Measurements from ENCODE around the gene CCDC50.

The CCDC50 gene

DNA sequence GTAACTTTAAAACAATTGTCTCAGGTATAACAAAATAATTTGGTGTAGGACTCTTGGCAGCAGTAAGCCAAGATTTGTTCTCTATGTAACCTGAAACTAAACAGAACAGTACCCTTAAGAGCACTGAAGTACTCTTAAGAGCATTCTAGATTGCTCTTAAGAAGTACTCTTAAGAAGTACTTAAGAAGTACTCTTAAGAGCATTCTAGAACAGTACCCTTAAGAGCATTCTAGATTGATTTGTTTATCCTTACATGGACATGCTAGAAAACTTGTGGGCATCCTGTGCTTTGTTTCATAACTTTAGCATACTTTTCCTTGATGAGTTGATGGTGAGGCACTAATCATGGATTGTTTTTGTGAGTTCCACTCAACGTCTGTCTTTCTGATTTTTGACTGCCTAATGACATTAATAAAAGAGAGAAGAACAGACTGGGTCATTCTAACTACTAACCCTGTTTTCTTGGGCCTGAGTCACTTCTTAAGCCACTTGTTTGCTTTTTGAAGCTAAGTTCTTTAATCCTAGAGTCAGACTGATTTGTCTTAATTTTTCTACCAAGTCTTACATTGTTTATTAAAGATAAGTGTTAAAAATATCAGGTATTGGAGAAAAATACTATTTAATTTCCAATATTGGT, 58.4 kb downstream of the CCDC50 start:
- no peak overlapping the region for H3K4me2 ChIP-seq
- peaks cover 0 to 7% (median 0%) of the 10 kb centered on the region in 10 experiments; a peak in 1 of 20 replicates for H3K4me1 ChIP-seq
- no peaks in the 10 kb centered on the region for H3K9me3 ChIP-seq (replicated peaks in 1 of 11)
- peaks cover 15 to 86% (median 34%) of the 10 kb centered on the region in 11 experiments for H3K36me3 ChIP-seq
- H3K27ac ChIP-seq, result no peak overlapping the region
- H4K20me1 ChIP-seq, result 0 out of 22 replicates have a peak, but pooled peaks cover 0 to 3% (median 0%) of the 10 kb centered on the region in 11 experiments
- no peak for TF ChIP-seq Cebpa-rat (IDR thresholded peaks at IDR 0.05)
- no peak overlapping the region for H3K9ac ChIP-seq
- H3K27me3 ChIP-seq, result no peaks in the 10 kb centered on the region
- no peak overlapping the region for H3K4me3 ChIP-seq

GRCh38 chr3:191388823-191389222, 59.6 kb downstream of the CCDC50 start:
- H3K9me3 ChIP-seq (replicated peaks in 1 of 11), result no peaks in the 10 kb centered on the region
- H3K27me3 ChIP-seq, result no peaks in the 10 kb centered on the region
- H3K4me1 ChIP-seq, result no peaks in the 10 kb centered on the region
- H3K9ac ChIP-seq, result no peak overlapping the region
- H3K36me3 ChIP-seq, result peaks cover 18 to 81% (median 29%) of the 10 kb centered on the region in 11 experiments; a peak in 20 of 22 replicates
- H3K27ac ChIP-seq, result no peak overlapping the region
- H3K4me3 ChIP-seq, result no peak overlapping the region
- no peaks in the 10 kb centered on the region for H4K20me1 ChIP-seq
- TF ChIP-seq Cebpa-rat (IDR thresholded peaks at IDR 0.05), result no peak
- no peak overlapping the region for H3K4me2 ChIP-seq

DNA sequence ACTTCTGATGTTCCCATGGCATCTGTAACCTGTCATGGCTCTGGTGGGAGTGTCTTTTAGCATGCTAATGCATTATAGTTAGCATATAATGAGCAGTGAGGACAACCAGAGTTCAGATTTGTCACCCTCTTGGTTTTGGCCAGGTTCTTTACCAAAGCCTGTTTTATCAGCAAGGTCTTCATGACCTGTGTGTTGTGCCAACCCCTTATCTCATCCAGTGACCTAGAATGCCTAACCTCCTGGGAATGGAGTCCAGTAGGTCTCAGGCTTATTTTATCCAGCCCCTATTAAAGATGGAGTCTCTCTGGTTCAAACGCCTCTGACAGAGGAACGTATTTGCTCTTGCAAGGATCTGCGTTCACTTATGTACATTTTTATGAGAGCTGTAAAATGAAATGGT, 61.4 kb downstream of the CCDC50 start:
- no peak overlapping the region for H3K27ac ChIP-seq
- no peak for TF ChIP-seq Cebpa-rat (IDR thresholded peaks at IDR 0.05)
- no peak overlapping the region for H3K9ac ChIP-seq
- no peaks in the 10 kb centered on the region for H3K9me3 ChIP-seq (replicated peaks in 1 of 11)
- no peaks in the 10 kb centered on the region for H3K4me1 ChIP-seq
- no peaks in the 10 kb centered on the region for H3K27me3 ChIP-seq
- H3K4me3 ChIP-seq, result no peak overlapping the region
- no peak overlapping the region for H3K4me2 ChIP-seq
- H3K36me3 ChIP-seq, result peaks cover 19 to 81% (median 29%) of the 10 kb centered on the region in 11 experiments; a peak in 21 of 22 replicates
- H4K20me1 ChIP-seq, result no peaks in the 10 kb centered on the region

- TF ChIP-seq Cebpa-rat (IDR thresholded peaks at IDR 0.05), result no peak
- H3K4me3 ChIP-seq, result no peak overlapping the region
- no peaks in the 10 kb centered on the region for H3K9me3 ChIP-seq (replicated peaks in 1 of 11)
- H3K27me3 ChIP-seq, result no peaks in the 10 kb centered on the region
- no peaks in the 10 kb centered on the region for H3K4me1 ChIP-seq
- H3K4me2 ChIP-seq, result no peak overlapping the region
- H4K20me1 ChIP-seq, result no peaks in the 10 kb centered on the region
- peaks cover 24 to 78% (median 31%) of the 10 kb centered on the region in 11 experiments; a peak in 21 of 22 replicates for H3K36me3 ChIP-seq
- no peak overlapping the region for H3K9ac ChIP-seq
- H3K27ac ChIP-seq, result no peak overlapping the region
Observed at GRCh38 chr3:191391861-191392808, 62.9 kb downstream of the CCDC50 start.

DNA sequence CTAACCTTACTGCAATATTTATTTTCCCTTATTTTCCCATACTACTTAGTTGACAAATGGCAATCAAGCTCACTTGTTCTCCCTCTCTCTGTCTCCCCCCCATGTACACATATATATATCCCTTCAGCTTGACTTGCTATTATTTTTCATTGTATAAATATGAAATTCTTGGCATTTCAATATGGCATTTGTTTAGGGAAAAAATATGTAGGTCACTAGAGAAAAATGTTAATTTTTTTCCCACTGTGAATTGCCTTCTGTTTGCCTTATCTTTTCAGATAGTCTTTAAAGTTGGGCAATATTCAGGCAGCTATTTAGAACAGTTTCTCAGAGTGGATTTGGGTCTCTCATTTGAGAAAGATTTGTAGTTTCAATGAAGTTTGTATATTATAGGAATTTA, 64.0 kb downstream of the CCDC50 start:
- Histone ChIP-seq H3K9ac (no peak overlapping the region), H3K36me3 (peaks cover 24 to 83% (median 31%) of the 10 kb centered on the region in 11 experiments; a peak in 21 of 22 replicates), H3K4me3 (no peak overlapping the region), H3K4me2 (no peak overlapping the region), H4K20me1 (no peaks in the 10 kb centered on the region), H3K9me3 (replicated peaks in 1 of 11) (no peaks in the 10 kb centered on the region), H3K27me3 (no peaks in the 10 kb centered on the region), H3K4me1 (no peaks in the 10 kb centered on the region), H3K27ac (no peak overlapping the region)
- no peak for TF ChIP-seq Cebpa-rat (IDR thresholded peaks at IDR 0.05)

DNA sequence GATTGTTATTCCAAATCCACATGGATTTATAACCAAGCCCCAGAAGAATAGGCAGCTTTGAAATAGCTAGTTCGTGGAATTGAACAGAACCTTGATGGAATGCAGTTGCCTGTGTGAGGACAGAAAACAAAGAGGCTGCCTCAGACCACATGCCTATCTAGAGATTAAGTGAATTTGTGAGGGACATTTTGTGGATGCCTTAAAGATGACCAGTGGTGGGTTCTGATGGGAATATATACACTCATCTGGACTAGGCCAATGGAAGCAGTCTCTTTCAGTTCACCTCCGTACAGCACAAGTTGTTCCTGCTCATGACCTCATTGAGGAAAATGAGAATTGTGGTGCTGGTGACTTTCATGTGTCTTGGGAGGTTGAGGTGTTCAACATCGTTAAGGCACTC, 68.6 kb downstream of the CCDC50 start:
- Histone ChIP-seq H3K4me2 (no peak overlapping the region), H3K4me3 (no peak overlapping the region), H3K27me3 (no peaks in the 10 kb centered on the region), H3K9ac (no peak overlapping the region), H3K27ac (no peak overlapping the region), H3K9me3 (replicated peaks in 1 of 11) (no peaks in the 10 kb centered on the region), H4K20me1 (no peaks in the 10 kb centered on the region), H3K36me3 (peaks cover 2 to 47% (median 9%) of the 10 kb centered on the region in 11 experiments; a peak in 12 of 22 replicates), H3K4me1 (no peaks in the 10 kb centered on the region)
- TF ChIP-seq Cebpa-rat (IDR thresholded peaks at IDR 0.05), result no peak

DNA sequence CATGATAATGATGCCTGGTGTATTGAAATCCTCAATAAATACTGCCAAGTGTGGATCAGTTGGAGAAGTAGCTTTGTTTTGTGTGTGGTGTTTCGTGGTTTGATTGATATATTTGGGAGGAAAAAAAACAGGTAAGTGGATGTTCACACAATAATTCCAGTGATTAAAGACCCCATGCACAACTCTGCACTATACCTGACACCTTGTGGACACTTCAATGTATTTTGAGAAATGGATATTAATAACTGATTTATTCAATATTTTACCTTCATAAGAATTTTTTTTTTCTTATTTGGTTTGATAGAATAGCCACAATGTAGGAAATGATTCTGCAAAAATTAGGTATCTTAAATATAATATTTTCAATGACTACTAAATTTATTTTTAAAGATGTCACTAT, 69.4 kb downstream of the CCDC50 start:
- no peak for TF ChIP-seq Cebpa-rat (IDR thresholded peaks at IDR 0.05)
- no peak overlapping the region for H3K4me2 ChIP-seq
- H3K4me3 ChIP-seq, result no peak overlapping the region
- no peak overlapping the region for H3K9ac ChIP-seq
- H3K27ac ChIP-seq, result no peak overlapping the region
- no peaks in the 10 kb centered on the region for H3K4me1 ChIP-seq
- peaks cover 0 to 42% (median 5%) of the 10 kb centered on the region in 11 experiments; a peak in 9 of 22 replicates for H3K36me3 ChIP-seq
- H3K9me3 ChIP-seq (replicated peaks in 1 of 11), result no peaks in the 10 kb centered on the region
- H4K20me1 ChIP-seq, result no peaks in the 10 kb centered on the region
- no peaks in the 10 kb centered on the region for H3K27me3 ChIP-seq

GRCh38 chr3:191399918-191400317, 70.7 kb downstream of the CCDC50 start:
- H3K27ac ChIP-seq, result no peak overlapping the region
- H3K36me3 ChIP-seq, result peaks cover 0 to 34% (median 5%) of the 10 kb centered on the region in 11 experiments; a peak in 8 of 22 replicates
- H3K9me3 ChIP-seq (replicated peaks in 1 of 11), result no peaks in the 10 kb centered on the region
- no peaks in the 10 kb centered on the region for H4K20me1 ChIP-seq
- H3K27me3 ChIP-seq, result no peaks in the 10 kb centered on the region
- H3K9ac ChIP-seq, result no peak overlapping the region
- H3K4me1 ChIP-seq, result no peaks in the 10 kb centered on the region
- H3K4me3 ChIP-seq, result no peak overlapping the region
- no peak for TF ChIP-seq Cebpa-rat (IDR thresholded peaks at IDR 0.05)
- H3K4me2 ChIP-seq, result no peak overlapping the region

DNA sequence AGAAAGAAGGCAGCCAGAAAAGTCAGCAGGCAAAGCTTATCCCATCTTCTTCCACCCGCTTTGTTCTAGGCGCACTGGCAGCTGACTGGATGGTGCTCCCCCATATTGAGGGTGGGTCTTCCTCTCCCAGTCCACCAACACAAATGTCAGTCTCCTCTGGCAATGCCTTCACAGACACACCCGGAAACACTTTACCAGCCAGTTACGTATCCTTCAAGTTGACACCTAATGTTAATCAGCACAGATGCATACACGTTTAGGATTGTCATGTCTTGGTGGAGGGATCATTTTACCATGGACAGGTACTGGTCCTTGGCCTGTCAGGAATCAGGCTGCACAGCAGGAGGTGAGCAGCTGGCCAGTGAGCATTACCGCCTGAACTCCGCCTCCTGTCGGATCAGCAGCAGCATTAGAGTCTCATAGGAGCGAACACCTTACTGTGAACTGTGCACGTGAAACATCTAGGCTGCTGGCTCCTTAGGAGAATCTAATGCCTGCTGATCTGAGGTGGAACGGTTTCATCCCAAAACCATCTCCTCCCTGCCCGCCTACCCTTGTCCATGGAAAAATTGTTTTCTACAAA, 72.7 kb downstream of the CCDC50 start:
- no peaks in the 10 kb centered on the region for H3K27me3 ChIP-seq
- no peak overlapping the region for H3K9ac ChIP-seq
- H3K36me3 ChIP-seq, result peaks cover 0 to 17% (median 0%) of the 10 kb centered on the region in 11 experiments; a peak in 3 of 22 replicates
- TF ChIP-seq Cebpa-rat (IDR thresholded peaks at IDR 0.05), result no peak
- H3K4me3 ChIP-seq, result no peak overlapping the region
- H3K9me3 ChIP-seq (replicated peaks in 1 of 11), result no peaks in the 10 kb centered on the region
- no peaks in the 10 kb centered on the region for H4K20me1 ChIP-seq
- no peak overlapping the region for H3K4me2 ChIP-seq
- H3K4me1 ChIP-seq, result no peaks in the 10 kb centered on the region
- H3K27ac ChIP-seq, result no peak overlapping the region
